ENCODE results near the gene C19orf47. TPM values are rescaled to one million over a fixed set of nuclear protein-coding genes. Genes with fewer than 3 reads are reported as not detected.

C19orf47 gene
- 10 to 100 TPM; 12.6 to 20.3 (median 15.8) TPM for total RNA-seq
- polyA plus RNA-seq, result 10 to 100 TPM in 1 of 2 donors, 1 to 10 TPM in 1; 9.1 to 13.2 TPM
- total RNA-seq, result 12.9 reads per million, percentile 41 among the genes with 10 or more reads in this experiment

- Mint-ChIP-seq H3K4me3 (peak within 1 kb of the TSS; percentile 83 to 99 (median 96)), H3K9me3 (peaks cover 0 to 4% (median 0%) of the 10 kb centered on the region in 11 donors), H3K36me3 (peaks cover 0 to 5% (median 0%) of the 10 kb centered on the region in 5 donors), H3K27ac (peak within 1 kb of the TSS; percentile 81 to 98 (median 93)), H3K27me3 (peaks cover 0 to 2% (median 0%) of the 10 kb centered on the region in 5 donors), H3K4me1 (peaks cover 20 to 51% (median 44%) of the 10 kb centered on the region in 7 donors)
- CTCF ChIA-PET, result interaction anchor here (0.6 to 1.0 kb wide), 4 partner anchors 43 to 1714 kb away, joined by 3 to 5 read pairs (median 4); no protein-coding TSS in a partner anchor
- Histone ChIP-seq H3K4me3 (ENCODE audit: low read length) (peak within 1 kb of the TSS; percentile 61), H3K9me3 (ENCODE audit: control insufficient read depth in 2 of 3, low read length in 3 of 3) (no peaks in the 10 kb centered on the region), H3K27me3 (ENCODE audit: control insufficient read depth in 2 of 2, insufficient read depth in 2 of 2, low read length in 2 of 2) (no peaks in the 10 kb centered on the region), H3K4me1 (ENCODE audit: control insufficient read depth in 2 of 2, insufficient read depth in 2 of 2, low read length in 2 of 2) (peaks cover 7 to 14% of the 10 kb centered on the region in 2 donors), H3K27ac (ENCODE audit: low read depth, low read length) (peak within 1 kb of the TSS; percentile 86), H3K36me3 (ENCODE audit: control insufficient read depth in 2 of 3, insufficient read depth in 3 of 3, low read length in 3 of 3) (no peaks in the 10 kb centered on the region)
- peak; percentile 92 to 99 (median 97) for DNase-seq
- ATAC-seq, result peak; percentile 97
- intact Hi-C loops (cut with micrococcal nuclease), result loop anchor here (1.0 to 5.0 kb wide), 15 partner anchors 56 to 1979 kb away; partner anchors contain the start of genes AKT2 (in 2 of the 2), B9D2 (in 1 of the 2), MAP3K10 (in 1 of the 2) and MEGF8 (in 1 of the 2)
- POLR2A ChIA-PET, result interaction anchor here (0.6 to 1.5 kb wide), 11 partner anchors 56 to 1728 kb away, joined by 3 to 8 read pairs (median 4); partner anchors contain the start of genes AKT2, BLVRB, SERTAD1 and SERTAD3
Observed at GRCh38 chr19:40348125-40348913, at the start of gene C19orf47, which contains the start of gene PLD3. TSS of gene C19orf47 (minus strand) at chr19:40348397. CDS start at chr19:40341857, 6,540 bp downstream. TSS of gene PLD3 (plus strand) at chr19:40348695. CDS start at chr19:40366484, 17,789 bp downstream.

- intact Hi-C loops (cut with micrococcal nuclease), result no loop called here
- H3K9me3 ChIP-seq (ENCODE audit: control insufficient read depth in 2 of 3, low read length in 3 of 3), result no peaks in the 10 kb centered on the region
- Mint-ChIP-seq H3K27ac (no peak overlapping the region), H3K27me3 (peaks cover 0 to 6% (median 0%) of the 10 kb centered on the region in 5 donors), H3K9me3 (no peaks in the 10 kb centered on the region), H3K4me3 (no peak overlapping the region), H3K4me1 (peaks cover 7 to 24% (median 19%) of the 10 kb centered on the region in 7 donors), H3K36me3 (peaks cover 0 to 10% (median 0%) of the 10 kb centered on the region in 5 donors)
- ChIA-PET CTCF (no interaction called here), POLR2A (interaction anchor here (0.8 kb wide), 1 partner anchor 15 kb away, joined by 3 read pairs; no protein-coding TSS in a partner anchor)
- H3K4me1 ChIP-seq (ENCODE audit: control insufficient read depth in 2 of 2, insufficient read depth in 2 of 2, low read length in 2 of 2), result no peaks in the 10 kb centered on the region
- ATAC-seq (no peak), DNase-seq (no peak)
- no peaks in the 10 kb centered on the region for H3K27me3 ChIP-seq (ENCODE audit: control insufficient read depth in 2 of 2, insufficient read depth in 2 of 2, low read length in 2 of 2)
- no peak overlapping the region for H3K27ac ChIP-seq (ENCODE audit: low read depth, low read length)
- H3K4me3 ChIP-seq (ENCODE audit: low read length), result no peak overlapping the region
- no peaks in the 10 kb centered on the region for H3K36me3 ChIP-seq (ENCODE audit: control insufficient read depth in 2 of 3, insufficient read depth in 3 of 3, low read length in 3 of 3)
Observed at GRCh38 chr19:40397568-40397906, 49.3 kb upstream of the C19orf47 start.

- POLR2A ChIA-PET, result interaction anchor here (0.8 kb wide), 1 partner anchor 15 kb away, joined by 3 read pairs; no protein-coding TSS in a partner anchor
- Mint-ChIP-seq H3K36me3 (peaks cover 0 to 10% (median 0%) of the 10 kb centered on the region in 5 donors), H3K4me1 (peaks cover 7 to 24% (median 19%) of the 10 kb centered on the region in 7 donors)
Observed at GRCh38 chr19:40396886-40397567, 48.8 kb upstream of the C19orf47 start.

GRCh38 chr19:40395956-40396355 is 47.8 kb upstream of the C19orf47 start:
- ATAC-seq (no peak), DNase-seq (no peak)
- Histone ChIP-seq H3K36me3 (ENCODE audit: control insufficient read depth in 2 of 3, insufficient read depth in 3 of 3, low read length in 3 of 3) (no peaks in the 10 kb centered on the region), H3K9me3 (ENCODE audit: control insufficient read depth in 2 of 3, low read length in 3 of 3) (no peaks in the 10 kb centered on the region), H3K27ac (ENCODE audit: low read depth, low read length) (no peak overlapping the region), H3K27me3 (ENCODE audit: control insufficient read depth in 2 of 2, insufficient read depth in 2 of 2, low read length in 2 of 2) (no peaks in the 10 kb centered on the region), H3K4me1 (ENCODE audit: control insufficient read depth in 2 of 2, insufficient read depth in 2 of 2, low read length in 2 of 2) (no peaks in the 10 kb centered on the region), H3K4me3 (ENCODE audit: low read length) (no peak overlapping the region)
- POLR2A ChIA-PET, result interaction anchor here (0.6 kb wide), 1 partner anchor 121 kb away, joined by 3 read pairs; no protein-coding TSS in a partner anchor
- intact Hi-C loops (cut with micrococcal nuclease), result no loop called here
- H3K27me3 Mint-ChIP-seq, result peaks cover 0 to 6% (median 0%) of the 10 kb centered on the region in 5 donors
- no peaks in the 10 kb centered on the region for H3K9me3 Mint-ChIP-seq
- H3K4me1 Mint-ChIP-seq, result peaks cover 7 to 22% (median 15%) of the 10 kb centered on the region in 7 donors
- no peak overlapping the region for H3K27ac Mint-ChIP-seq
- CTCF ChIA-PET, result no interaction called here
- no peak overlapping the region for H3K4me3 Mint-ChIP-seq
- peaks cover 0 to 10% (median 0%) of the 10 kb centered on the region in 5 donors for H3K36me3 Mint-ChIP-seq

More at GRCh38 chr19:40396886-40397567, 48.8 kb upstream of the C19orf47 start:
- ATAC-seq (no peak), DNase-seq (no peak)
- H3K9me3 Mint-ChIP-seq, result no peaks in the 10 kb centered on the region
- Histone ChIP-seq H3K27me3 (ENCODE audit: control insufficient read depth in 2 of 2, insufficient read depth in 2 of 2, low read length in 2 of 2) (no peaks in the 10 kb centered on the region), H3K27ac (ENCODE audit: low read depth, low read length) (no peak overlapping the region), H3K4me1 (ENCODE audit: control insufficient read depth in 2 of 2, insufficient read depth in 2 of 2, low read length in 2 of 2) (no peaks in the 10 kb centered on the region), H3K36me3 (ENCODE audit: control insufficient read depth in 2 of 3, insufficient read depth in 3 of 3, low read length in 3 of 3) (no peaks in the 10 kb centered on the region), H3K4me3 (ENCODE audit: low read length) (no peak overlapping the region), H3K9me3 (ENCODE audit: control insufficient read depth in 2 of 3, low read length in 3 of 3) (no peaks in the 10 kb centered on the region)
- H3K27me3 Mint-ChIP-seq, result peaks cover 0 to 6% (median 0%) of the 10 kb centered on the region in 5 donors
- no peak overlapping the region for H3K27ac Mint-ChIP-seq
- intact Hi-C loops (cut with micrococcal nuclease), result no loop called here
- no peak overlapping the region for H3K4me3 Mint-ChIP-seq
- CTCF ChIA-PET, result no interaction called here

GRCh38 chr19:40394816-40395210 is 46.6 kb upstream of the C19orf47 start:
- H3K4me1 ChIP-seq (ENCODE audit: control insufficient read depth in 2 of 2, insufficient read depth in 2 of 2, low read length in 2 of 2), result no peaks in the 10 kb centered on the region
- Mint-ChIP-seq H3K36me3 (peaks cover 0 to 10% (median 0%) of the 10 kb centered on the region in 5 donors), H3K4me1 (peaks cover 7 to 17% (median 10%) of the 10 kb centered on the region in 7 donors), H3K9me3 (no peaks in the 10 kb centered on the region), H3K4me3 (no peak overlapping the region), H3K27me3 (peaks cover 0 to 3% (median 0%) of the 10 kb centered on the region in 5 donors), H3K27ac (no peak overlapping the region)
- CTCF ChIA-PET, result no interaction called here
- ATAC-seq (no peak), DNase-seq (no peak)
- H3K36me3 ChIP-seq (ENCODE audit: control insufficient read depth in 2 of 3, insufficient read depth in 3 of 3, low read length in 3 of 3), result no peaks in the 10 kb centered on the region
- H3K27ac ChIP-seq (ENCODE audit: low read depth, low read length), result no peak overlapping the region
- POLR2A ChIA-PET, result interaction anchor here (0.6 kb wide), 1 partner anchor 756 kb away, joined by 3 read pairs; no protein-coding TSS in a partner anchor
- intact Hi-C loops (cut with micrococcal nuclease), result no loop called here
- no peaks in the 10 kb centered on the region for H3K27me3 ChIP-seq (ENCODE audit: control insufficient read depth in 2 of 2, insufficient read depth in 2 of 2, low read length in 2 of 2)
- H3K9me3 ChIP-seq (ENCODE audit: control insufficient read depth in 2 of 3, low read length in 3 of 3), result no peaks in the 10 kb centered on the region
- H3K4me3 ChIP-seq (ENCODE audit: low read length), result no peak overlapping the region
